CD4-positive, alpha-beta T cell treated with Interleukin-12 subunit alpha and Interleukin-12 subunit beta, for 1 hour (primary cell): Measurements from ENCODE around the gene MYCN.
"Not testable (repeated sequence)": the region's sequence is repeated elsewhere in the genome, so short reads cannot be mapped to it uniquely, and the experiment has no call there.

ENCODE experiments used
- DNase-seq: peaks from one replicate; pipeline ENCODE4 v3.0.0-alpha.2; 2020

The MYCN gene

GRCh38 chr2:15908371-15908770, 32.0 kb upstream of the MYCN start:
- DNase-seq: no peak

- DNase-seq: no peak
These were observed 31.2 kb upstream of the MYCN start for GRCh38 chr2:15909157-15909556.

GRCh38 chr2:15909736-15910135, 30.6 kb upstream of the MYCN start:
- no peak for DNase-seq

GRCh38 chr2:15911270-15911669, 29.1 kb upstream of the MYCN start:
- DNase-seq: not testable (repeated sequence)

- no peak for DNase-seq
These were observed 28.7 kb upstream of the MYCN start for GRCh38 chr2:15911686-15912085.

- no peak for DNase-seq
These were observed 28.1 kb upstream of the MYCN start for GRCh38 chr2:15912203-15912602.

- no peak for DNase-seq
These were observed 27.2 kb upstream of the MYCN start for GRCh38 chr2:15913146-15913545.

GRCh38 chr2:15914596-15915385, 25.6 kb upstream of the MYCN start:
- DNase-seq: no peak

GRCh38 chr2:15915546-15915945, 24.8 kb upstream of the MYCN start:
- not testable (repeated sequence) for DNase-seq

- no peak for DNase-seq
These were observed 24.0 kb upstream of the MYCN start for GRCh38 chr2:15916336-15916735.

GRCh38 chr2:15918761-15919356, 21.5 kb upstream of the MYCN start:
- no peak for DNase-seq

- DNase-seq: no peak
These were observed 20.5 kb upstream of the MYCN start for GRCh38 chr2:15919716-15920434.

GRCh38 chr2:15920696-15921095, 19.7 kb upstream of the MYCN start:
- DNase-seq: no peak

- no peak for DNase-seq
These were observed 16.8 kb upstream of the MYCN start for GRCh38 chr2:15923597-15923996.

- no peak for DNase-seq
These were observed 14.5 kb upstream of the MYCN start for GRCh38 chr2:15925819-15926218.

GRCh38 chr2:15926252-15926651, 14.1 kb upstream of the MYCN start:
- no peak for DNase-seq

- no peak for DNase-seq
These were observed 12.7 kb upstream of the MYCN start for GRCh38 chr2:15927551-15928218.

- not testable (repeated sequence) for DNase-seq
These were observed 11.3 kb upstream of the MYCN start for GRCh38 chr2:15929008-15929407.

GRCh38 chr2:15929861-15930260, 10.5 kb upstream of the MYCN start:
- no peak for DNase-seq

- DNase-seq: no peak
These were observed 9.6 kb upstream of the MYCN start for GRCh38 chr2:15930589-15931318.

- no peak for DNase-seq
These were observed 8.9 kb upstream of the MYCN start for GRCh38 chr2:15931319-15931890.

- DNase-seq: no peak
These were observed 8.4 kb upstream of the MYCN start for GRCh38 chr2:15931950-15932349.
